Measurements from ENCODE around the gene RAB33B. TPM values are rescaled to one million over a fixed set of nuclear protein-coding genes. Genes with fewer than 3 reads are reported as not detected.

RAB33B gene
- polyA plus RNA-seq, 6 donors from 2014 or later = 7.8 to 15.3 (median 12.8) TPM

- ATAC-seq (ENCODE audit: low read depth in 2 of 2) (no peak), DNase-seq (no peak)
- peak overlapping the region in 1 of 6 donors; percentile 30 for H3K27ac Mint-ChIP-seq
- H3K4me1 Mint-ChIP-seq = peaks cover 6 to 21% (median 7%) of the 10 kb centered on the region in 3 donors
- no peaks in the 10 kb centered on the region for H3K9me3 Mint-ChIP-seq
- peaks cover 30 to 56% of the 10 kb centered on the region in 2 donors for H3K36me3 Mint-ChIP-seq
- peak overlapping the region in 1 of 8 donors; percentile 35 for H3K4me3 Mint-ChIP-seq
- no peaks in the 10 kb centered on the region for H3K27me3 Mint-ChIP-seq
Measured at GRCh38 chr4:139524062-139524631, 70.2 kb downstream of the RAB33B start.

DNA sequence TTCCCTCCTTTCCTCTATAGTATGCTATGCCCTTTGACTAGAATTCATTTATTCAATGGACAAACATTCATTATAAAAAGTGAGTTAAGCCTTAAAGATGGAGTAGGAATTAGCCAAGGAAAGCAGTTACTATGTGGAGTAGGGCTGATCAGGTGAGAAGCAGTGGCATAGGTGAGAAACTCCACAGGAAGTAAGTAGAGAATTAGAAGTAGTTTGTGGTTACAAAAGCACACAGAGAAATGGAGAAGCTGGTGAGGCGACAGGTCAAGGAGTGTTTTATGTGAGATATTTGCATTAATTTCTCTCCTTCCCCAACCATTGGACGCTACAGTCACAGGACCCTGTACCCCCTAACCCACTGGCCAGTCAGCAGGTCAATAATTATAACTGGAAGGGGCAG, 71.5 kb downstream of the RAB33B start:
- Mint-ChIP-seq H3K27ac (no peak overlapping the region), H3K4me3 (no peak overlapping the region), H3K36me3 (peaks cover 30 to 53% of the 10 kb centered on the region in 2 donors), H3K4me1 (peaks cover 6 to 21% (median 7%) of the 10 kb centered on the region in 3 donors), H3K9me3 (no peaks in the 10 kb centered on the region), H3K27me3 (no peaks in the 10 kb centered on the region)
- ATAC-seq (ENCODE audit: low read depth in 2 of 2) = no peak
- DNase-seq = no peak

Other genes starting within 250 kb of the RAB33B start
- 1 to 10 TPM in 1 of 6 donors, under 1 TPM in 5; 0.24 to 1.0 (median 0.55) TPM for gene MGARP, start 173.9 kb upstream of the RAB33B start, polyA plus RNA-seq (ENCODE audit: low read depth in 6 of 6)
- gene NAA15, start 152.6 kb upstream of the RAB33B start, polyA plus RNA-seq (ENCODE audit: low read depth in 6 of 6) = 10 to 100 TPM; 22.5 to 57.4 (median 53.4) TPM
- gene NDUFC1, start 151.6 kb upstream of the RAB33B start, polyA plus RNA-seq (ENCODE audit: low read depth in 6 of 6) = 100 to 1,000 TPM in 5 of 6 donors, 10 to 100 TPM in 1; 94.9 to 165 (median 123) TPM
- 10 to 100 TPM in 4 of 6 donors, 1 to 10 TPM in 2; 6.2 to 18.2 (median 11.9) TPM for gene SETD7, start 102.1 kb downstream of the RAB33B start, polyA plus RNA-seq (ENCODE audit: low read depth in 6 of 6)
- 1 to 10 TPM; 1.0 to 7.9 (median 2.9) TPM for gene MGST2, start 211.7 kb downstream of the RAB33B start, polyA plus RNA-seq (ENCODE audit: low read depth in 6 of 6)